Measurements from ENCODE around the gene GZMM. TPM values are rescaled to one million over a fixed set of nuclear protein-coding genes. Genes with fewer than 3 reads are reported as not detected.
"Not testable (repeated sequence)": the region's sequence is repeated elsewhere in the genome, so short reads cannot be mapped to it uniquely, and the experiment has no call there.

Gene GZMM
- total RNA-seq, 1 donor from 2014 or later = 0.47 TPM

- Mint-ChIP-seq H3K27ac (ENCODE audit: unreplicated experiment) (peak overlapping the region; percentile 66), H3K9me3 (ENCODE audit: unreplicated experiment) (peaks cover 3% of the 10 kb centered on the region), H3K36me3 (ENCODE audit: unreplicated experiment) (no peaks in the 10 kb centered on the region), H3K4me3 (ENCODE audit: unreplicated experiment) (peak overlapping the region; percentile 59), H3K27me3 (ENCODE audit: unreplicated experiment) (peaks cover 15% of the 10 kb centered on the region), H3K4me1 (ENCODE audit: low read depth, unreplicated experiment) (peaks cover 1% of the 10 kb centered on the region)
- no peak for DNase-seq
- TF ChIP-seq CTCF (IDR thresholded peaks at IDR 0.05; ENCODE audit: partially characterized antibody, unreplicated experiment) = no peak
Observed at GRCh38 chr19:583968-584239, 40.1 kb downstream of the GZMM start.

- peaks cover 3% of the 10 kb centered on the region for H3K9me3 Mint-ChIP-seq (ENCODE audit: unreplicated experiment)
- H3K27me3 Mint-ChIP-seq (ENCODE audit: unreplicated experiment) = peaks cover 15% of the 10 kb centered on the region
- H3K4me3 Mint-ChIP-seq (ENCODE audit: unreplicated experiment) = peak overlapping the region; percentile 59
- H3K27ac Mint-ChIP-seq (ENCODE audit: unreplicated experiment) = no peak overlapping the region
- H3K4me1 Mint-ChIP-seq (ENCODE audit: low read depth, unreplicated experiment) = peaks cover 1% of the 10 kb centered on the region
- TF ChIP-seq CTCF (IDR thresholded peaks at IDR 0.05; ENCODE audit: partially characterized antibody, unreplicated experiment) = peak; percentile 97
- DNase-seq = peak; percentile 87
- H3K36me3 Mint-ChIP-seq (ENCODE audit: unreplicated experiment) = no peaks in the 10 kb centered on the region
Observed at GRCh38 chr19:584240-585001, 40.6 kb downstream of the GZMM start.

GRCh38 chr19:585146-585545, 41.3 kb downstream of the GZMM start:
- H3K27ac Mint-ChIP-seq (ENCODE audit: unreplicated experiment); H3K4me3 Mint-ChIP-seq (ENCODE audit: unreplicated experiment); H3K4me1 Mint-ChIP-seq (ENCODE audit: low read depth, unreplicated experiment); H3K36me3 Mint-ChIP-seq (ENCODE audit: unreplicated experiment); DNase-seq; H3K9me3 Mint-ChIP-seq (ENCODE audit: unreplicated experiment): not testable (repeated sequence)
- peaks cover 15% of the 10 kb centered on the region for H3K27me3 Mint-ChIP-seq (ENCODE audit: unreplicated experiment)

- no peaks in the 10 kb centered on the region for H3K36me3 Mint-ChIP-seq (ENCODE audit: unreplicated experiment)
- DNase-seq = no peak
- TF ChIP-seq CTCF (IDR thresholded peaks at IDR 0.05; ENCODE audit: partially characterized antibody, unreplicated experiment) = no peak
- H3K9me3 Mint-ChIP-seq (ENCODE audit: unreplicated experiment) = peaks cover 3% of the 10 kb centered on the region
- peaks cover 15% of the 10 kb centered on the region for H3K27me3 Mint-ChIP-seq (ENCODE audit: unreplicated experiment)
- H3K4me1 Mint-ChIP-seq (ENCODE audit: low read depth, unreplicated experiment) = peaks cover 1% of the 10 kb centered on the region
- H3K4me3 Mint-ChIP-seq (ENCODE audit: unreplicated experiment) = no peak overlapping the region
- H3K27ac Mint-ChIP-seq (ENCODE audit: unreplicated experiment) = no peak overlapping the region
Observed at GRCh38 chr19:585551-586110, 41.8 kb downstream of the GZMM start.

GRCh38 chr19:588093-588740, 44.4 kb downstream of the GZMM start:
- no peak overlapping the region for H3K4me3 Mint-ChIP-seq (ENCODE audit: unreplicated experiment)
- peaks cover 4% of the 10 kb centered on the region for H3K4me1 Mint-ChIP-seq (ENCODE audit: low read depth, unreplicated experiment)
- no peak overlapping the region for H3K27ac Mint-ChIP-seq (ENCODE audit: unreplicated experiment)
- peaks cover 16% of the 10 kb centered on the region for H3K27me3 Mint-ChIP-seq (ENCODE audit: unreplicated experiment)
- H3K9me3 Mint-ChIP-seq (ENCODE audit: unreplicated experiment) = peaks cover 5% of the 10 kb centered on the region
- H3K36me3 Mint-ChIP-seq (ENCODE audit: unreplicated experiment) = no peaks in the 10 kb centered on the region
- peak; percentile 52 for TF ChIP-seq CTCF (IDR thresholded peaks at IDR 0.05; ENCODE audit: partially characterized antibody, unreplicated experiment)
- DNase-seq = peak; percentile 92

Measured in glutamatergic neuron (in vitro differentiated cells).